G401 (cell line): ENCODE data around the gene TMEM43. TPM values are rescaled to one million over a fixed set of nuclear protein-coding genes. Genes with fewer than 3 reads are reported as not detected.
"Not testable (repeated sequence)": the region's sequence is repeated elsewhere in the genome, so short reads cannot be mapped to it uniquely, and the experiment has no call there.

Experiments
- DNase-seq: peaks from one replicate; pipeline ENCODE4 v3.0.0-alpha.2; 2015; ENCODE audit warnings: low spot score
- in situ Hi-C: cut with HindIII; loops from 2 replicates; pipeline ENCODE4 v1.10.0; 2016; ENCODE audit warnings: low sequenced_read_pairs, mixed read lengths
- total RNA-seq: library from RNA; depleted of rRNA; stranded (reverse); fragments of >200 nt; shearing (Covaris generic); gene quantifications from 2 replicates; pipeline ENCODE4 v1.2.3, GENCODE V29; 2014

The TMEM43 gene
- total RNA-seq, 1 experiment from 2014 or later, result 52.1 TPM

DNA sequence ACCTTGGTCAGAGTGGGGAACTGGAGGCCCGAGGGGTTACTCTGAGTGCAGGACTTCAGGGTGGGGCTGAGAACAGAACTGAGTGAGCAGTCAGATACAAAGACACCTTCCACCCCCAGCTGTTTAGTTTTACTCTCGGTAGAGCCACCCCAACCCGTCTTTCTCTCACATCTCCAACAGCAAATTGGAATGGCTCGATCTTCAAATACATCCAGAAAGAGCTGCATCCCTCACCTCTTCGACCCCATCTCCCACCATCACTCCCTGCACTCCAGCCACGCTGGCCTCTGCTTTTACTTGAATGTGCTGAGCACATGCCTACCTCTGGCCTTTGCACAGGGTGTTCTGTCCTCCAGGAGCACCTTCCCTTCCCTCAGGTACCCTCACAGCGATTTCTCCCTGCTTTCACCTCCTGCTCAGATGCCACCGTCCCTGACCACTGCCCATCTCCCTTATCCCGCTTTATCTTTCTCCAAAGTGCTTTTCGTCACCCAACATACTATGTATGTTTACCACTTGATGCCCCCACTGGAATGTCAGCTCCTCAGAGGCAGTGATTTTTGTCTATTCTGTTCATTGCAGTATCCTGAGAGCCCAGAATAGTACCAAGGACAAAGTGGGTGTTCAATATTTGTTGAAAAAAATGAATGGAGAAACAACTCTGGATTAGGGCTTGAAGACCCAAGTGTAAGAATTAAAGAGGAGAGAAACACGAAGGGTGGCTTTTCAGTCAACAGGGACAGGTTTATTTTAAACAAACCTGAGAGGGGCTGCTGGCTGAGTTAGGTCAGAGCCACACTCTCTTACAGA lies 4.5 kb upstream of the TMEM43 start:
- in situ Hi-C loops, result no loop called here
- no peak for DNase-seq

DNA sequence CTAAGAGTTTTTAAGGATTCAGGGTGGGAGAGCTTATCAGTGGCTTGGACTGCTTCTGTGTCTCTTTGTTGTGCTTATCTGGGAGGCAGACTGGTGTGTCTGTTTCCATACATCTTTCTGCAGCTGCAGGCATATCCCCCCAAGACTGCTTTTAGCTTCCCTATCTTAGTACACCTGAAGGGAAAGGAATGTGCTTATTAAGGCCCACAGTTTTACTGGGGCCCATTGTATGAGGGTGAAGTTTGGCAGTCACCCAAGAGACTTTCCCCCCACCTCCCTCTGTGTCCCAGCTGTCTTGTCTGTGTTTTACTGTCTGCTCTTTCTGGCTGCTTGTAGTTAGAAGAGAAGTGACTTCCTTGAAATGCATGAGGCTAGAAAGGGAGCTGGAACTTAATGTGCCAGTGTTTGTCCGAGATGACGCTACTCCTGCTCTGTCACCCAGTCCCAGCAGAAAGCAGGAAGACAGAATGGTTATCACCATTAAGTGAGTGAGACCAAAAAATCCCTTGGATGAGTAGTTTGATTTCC lies 3.9 kb upstream of the TMEM43 start:
- in situ Hi-C loops, DNase-seq: not testable (repeated sequence)

- DNase-seq, result no peak
- in situ Hi-C loops, result no loop called here
Measured at GRCh38 chr3:14121859-14122258, 3.0 kb upstream of the TMEM43 start.

DNA sequence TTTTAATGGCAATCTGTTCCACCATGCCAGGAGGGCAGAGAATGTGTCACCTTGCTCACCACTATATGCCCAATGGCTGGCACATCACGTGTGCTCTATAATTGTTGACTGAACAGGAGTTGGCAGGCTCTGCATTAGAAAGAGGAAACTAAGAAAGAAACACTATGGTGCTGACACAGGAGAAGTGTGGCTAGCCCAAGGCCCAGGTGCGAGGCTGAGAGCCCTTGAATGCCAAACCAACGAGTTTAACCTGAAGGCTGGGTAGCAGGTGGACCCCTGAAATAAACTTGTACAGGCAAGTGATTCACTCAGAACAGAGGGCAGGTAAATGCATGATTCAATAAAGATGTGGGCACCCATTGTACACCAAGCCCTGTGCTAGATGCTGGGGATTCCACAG lies 2.6 kb upstream of the TMEM43 start:
- in situ Hi-C loops, result no loop called here
- no peak for DNase-seq

DNA sequence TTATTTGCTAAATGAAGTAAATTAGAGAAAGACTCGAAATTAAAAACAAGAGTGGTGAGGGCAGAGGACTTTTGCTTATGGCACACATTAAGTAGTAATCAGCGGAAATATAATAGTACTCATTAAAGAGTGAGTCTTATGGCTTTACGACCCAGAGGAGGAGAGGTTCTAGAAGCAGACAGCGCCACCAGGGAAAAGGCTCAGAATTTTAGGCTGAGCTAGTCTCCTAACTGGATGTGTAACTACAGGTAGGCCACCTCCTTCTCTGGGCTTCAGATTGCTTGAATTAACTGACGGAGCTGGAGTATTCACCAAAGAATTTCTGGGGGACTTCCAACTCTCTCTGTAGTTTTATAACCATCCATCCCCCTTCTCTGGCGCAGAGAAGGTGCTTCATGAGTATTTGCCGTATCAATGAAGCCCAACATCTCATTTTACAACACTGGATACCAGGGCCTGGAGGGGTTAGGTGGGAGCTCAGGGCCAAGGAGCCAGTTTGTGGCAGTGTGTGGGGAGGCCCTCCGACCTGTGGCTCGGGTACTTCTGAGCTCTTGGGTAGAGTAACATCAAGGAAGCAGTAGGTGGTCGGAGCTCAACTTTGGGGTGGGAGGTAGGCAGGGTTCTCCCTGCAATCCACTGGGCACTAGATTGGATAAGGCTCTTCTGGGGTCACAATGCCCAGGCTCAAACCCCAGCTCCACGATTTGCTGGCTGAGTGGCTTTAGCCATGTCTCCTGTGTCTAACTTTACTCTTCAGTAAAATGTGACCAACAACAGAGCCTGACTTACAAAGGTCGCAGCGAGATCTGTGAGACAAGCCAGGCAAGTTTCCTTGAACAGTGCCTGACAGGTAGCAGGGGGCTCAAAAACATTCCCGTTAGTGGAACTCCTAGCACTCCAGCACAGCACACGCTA lies 1.3 kb upstream of the TMEM43 start:
- in situ Hi-C loops, result no loop called here
- DNase-seq, result no peak

GRCh38 chr3:14124223-14124614 lies 633 bp upstream of the TMEM43 start:
- in situ Hi-C loops, result no loop called here
- DNase-seq, result peak; percentile 69

- in situ Hi-C loops, result no loop called here
Measured at GRCh38 chr3:14125193-14126016, 553 bp downstream of the TMEM43 start.

DNA sequence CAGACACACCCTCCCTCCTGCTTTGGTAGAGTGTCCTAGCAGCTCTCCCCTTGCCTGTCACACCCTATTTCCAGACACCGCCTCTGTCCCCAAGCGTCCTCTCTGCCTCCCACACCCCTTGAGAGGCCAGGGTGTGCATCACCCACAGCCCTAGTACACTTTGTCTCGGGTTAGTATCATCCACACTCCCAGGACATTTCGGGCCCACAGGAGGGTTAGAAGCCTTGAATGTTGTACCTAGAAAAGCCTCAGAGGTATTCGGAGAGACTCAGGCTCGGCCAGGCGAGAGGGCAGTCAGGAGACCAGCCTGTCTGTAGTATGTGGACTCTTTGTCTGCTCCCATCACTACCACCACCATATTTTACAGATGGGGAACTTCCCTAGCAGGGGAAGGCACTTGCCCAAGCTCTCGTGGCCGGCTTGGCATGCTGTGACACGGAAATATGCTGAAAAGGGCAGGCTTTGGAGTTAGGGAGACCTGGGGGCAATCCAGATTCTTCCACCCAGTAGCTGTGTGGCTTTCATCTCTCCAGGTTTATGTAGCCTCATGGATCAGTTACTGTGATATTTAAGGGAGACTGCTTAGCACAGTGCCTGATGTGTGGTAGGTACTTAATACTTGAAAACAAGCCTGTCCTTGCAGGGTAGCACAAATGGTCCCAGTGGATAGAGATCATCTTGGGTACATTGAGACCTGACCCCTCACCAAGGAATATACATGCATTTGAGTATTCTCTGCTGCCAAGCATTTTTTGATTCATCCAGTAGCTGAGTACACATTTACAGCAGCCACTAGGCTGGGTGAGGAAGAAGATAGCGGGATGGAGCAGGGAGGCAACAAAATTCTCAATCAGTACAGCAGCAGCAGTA lies 1.4 kb downstream of the TMEM43 start:
- no peak for DNase-seq
- in situ Hi-C loops, result no loop called here

More at GRCh38 chr3:14125193-14126016, 553 bp downstream of the TMEM43 start:
- DNase-seq, result peak; percentile 33

DNA sequence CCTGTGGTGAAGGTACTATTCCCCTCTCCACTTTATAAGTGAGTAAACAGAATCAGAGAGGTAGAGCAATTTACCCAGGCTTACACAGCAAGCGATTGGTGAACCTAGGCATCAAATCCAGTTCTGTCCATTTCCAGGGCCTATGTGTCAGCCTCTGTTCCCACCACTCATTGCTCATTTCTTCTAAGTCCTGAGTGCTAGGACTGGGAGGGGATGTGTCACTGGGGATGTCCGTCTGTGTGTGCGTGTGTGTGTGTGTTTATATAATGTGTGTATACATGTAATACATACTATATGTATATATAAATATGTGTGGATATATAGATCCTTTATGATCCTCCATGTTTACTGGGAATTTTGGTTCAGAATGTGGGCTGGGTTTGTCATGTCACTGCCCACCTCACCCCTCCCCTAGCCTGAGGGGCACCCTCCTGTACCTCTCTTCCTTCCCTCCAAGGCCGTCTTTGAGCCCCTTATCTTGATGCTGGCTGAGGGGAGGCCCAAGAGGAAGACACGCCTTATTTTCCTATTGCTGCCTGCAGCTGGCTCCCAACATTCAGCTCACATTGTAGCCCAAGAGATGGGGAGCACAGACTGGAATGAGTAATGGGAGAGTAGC lies 2.1 kb downstream of the TMEM43 start:
- no peak for DNase-seq
- in situ Hi-C loops, result no loop called here

- DNase-seq, result no peak
- in situ Hi-C loops, result no loop called here
Measured at GRCh38 chr3:14127516-14128161, 2.8 kb downstream of the TMEM43 start.

GRCh38 chr3:14128724-14129123 lies 3.9 kb downstream of the TMEM43 start:
- in situ Hi-C loops, result no loop called here
- DNase-seq, result no peak

GRCh38 chr3:14129296-14129695 lies 4.4 kb downstream of the TMEM43 start:
- in situ Hi-C loops, result no loop called here
- DNase-seq, result no peak

DNA sequence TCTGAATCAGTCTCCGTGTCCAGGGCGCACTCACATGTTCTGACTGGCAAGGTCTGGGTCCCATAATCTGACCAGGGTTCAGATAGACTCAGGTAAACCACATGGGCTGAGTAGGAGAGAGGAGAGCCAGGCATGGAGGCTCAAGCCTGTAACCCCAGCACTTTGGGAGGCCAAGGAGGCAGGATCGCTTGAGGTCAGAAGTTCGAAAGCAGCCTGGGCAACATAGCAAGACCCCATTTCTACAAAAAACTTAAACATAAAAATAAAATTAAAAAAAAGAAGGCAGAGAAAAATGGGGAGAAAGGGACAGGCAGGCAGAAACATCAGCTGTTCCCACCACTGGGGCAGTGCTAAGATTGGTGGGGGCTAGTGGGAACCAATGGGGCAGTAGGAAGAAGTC lies 5.4 kb downstream of the TMEM43 start:
- in situ Hi-C loops, result no loop called here
- DNase-seq, result no peak

GRCh38 chr3:14130707-14131106 lies 5.9 kb downstream of the TMEM43 start:
- DNase-seq, result no peak
- in situ Hi-C loops, result no loop called here

- in situ Hi-C loops, result no loop called here
- no peak for DNase-seq
Measured at GRCh38 chr3:14131134-14131533, 6.3 kb downstream of the TMEM43 start.

- DNase-seq, result no peak
- in situ Hi-C loops, result no loop called here
Measured at GRCh38 chr3:14132120-14132519, 7.3 kb downstream of the TMEM43 start.

GRCh38 chr3:14132689-14133088 lies 7.8 kb downstream of the TMEM43 start:
- in situ Hi-C loops, result no loop called here
- DNase-seq, result no peak
